B cell (primary cell): ENCODE data around the gene RASGEF1B.
A peak's percentile ranks its signal among the peaks of the same experiment; 100 is the strongest.

Source experiments
- CTCF ChIP-seq: fragments of 200-600 bp; IDR thresholded peaks from one replicate; pipeline ENCODE4 v1.8.0; 2022; ENCODE audit warnings: antibody characterized with exemption, mild to moderate bottlenecking
- EZH2 ChIP-seq: IDR thresholded peaks from 2 replicates; pipeline ENCODE4 v1.6.1; 2012; ENCODE audit warnings: borderline replicate concordance, low read depth, mild to moderate bottlenecking, moderate library complexity, low read length; ENCODE audit not compliant: insufficient read depth, poor library complexity, severe bottlenecking

- TF ChIP-seq CTCF = peak; percentile 43
- no peak for TF ChIP-seq EZH2
These were observed 4.1 kb downstream of the RASGEF1B start for GRCh38 chr4:81467672-81467964.
